NCI-H345 treated with DMSO at 0.1 percent for 48 hours (cell line): Measurements from ENCODE around the gene DBF4B.
"Not testable (repeated sequence)": the region's sequence is repeated elsewhere in the genome, so short reads cannot be mapped to it uniquely, and the experiment has no call there.

Experiments used
- DNase-seq: peaks from one replicate; lab custom pipeline; 2025; ENCODE audit not compliant: unreplicated experiment; lab: John Stamatoyannopoulos, UW

Gene DBF4B

GRCh38 chr17:44733753-44734152, 25.3 kb downstream of the DBF4B start:
- DNase-seq, result no peak

- DNase-seq, result no peak
Observed at GRCh38 chr17:44734272-44734671, 25.8 kb downstream of the DBF4B start.

GRCh38 chr17:44736551-44737240, 28.2 kb downstream of the DBF4B start:
- DNase-seq, result no peak

- no peak for DNase-seq
Observed at GRCh38 chr17:44738214-44738906, 29.9 kb downstream of the DBF4B start.

DNA sequence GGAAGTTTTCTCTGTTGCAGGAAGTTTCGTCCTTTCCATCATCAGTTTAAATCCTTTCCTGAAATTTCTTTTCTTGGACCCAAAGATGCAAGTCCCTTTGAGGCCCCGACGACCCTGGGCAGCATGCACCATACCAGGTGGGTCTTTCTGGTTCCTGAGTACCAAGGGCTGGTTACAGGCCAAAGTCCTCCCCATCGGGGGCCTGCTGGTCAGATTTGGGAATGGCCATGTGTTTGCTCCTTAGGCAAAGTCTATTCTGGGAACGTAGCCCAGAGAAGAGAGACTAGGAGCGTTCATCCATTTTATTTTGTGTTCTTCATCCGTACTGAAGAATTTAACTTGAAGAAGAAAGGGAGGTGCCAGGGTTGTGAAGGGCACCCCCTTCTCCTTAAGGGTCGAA, 32.9 kb downstream of the DBF4B start:
- no peak for DNase-seq

DNA sequence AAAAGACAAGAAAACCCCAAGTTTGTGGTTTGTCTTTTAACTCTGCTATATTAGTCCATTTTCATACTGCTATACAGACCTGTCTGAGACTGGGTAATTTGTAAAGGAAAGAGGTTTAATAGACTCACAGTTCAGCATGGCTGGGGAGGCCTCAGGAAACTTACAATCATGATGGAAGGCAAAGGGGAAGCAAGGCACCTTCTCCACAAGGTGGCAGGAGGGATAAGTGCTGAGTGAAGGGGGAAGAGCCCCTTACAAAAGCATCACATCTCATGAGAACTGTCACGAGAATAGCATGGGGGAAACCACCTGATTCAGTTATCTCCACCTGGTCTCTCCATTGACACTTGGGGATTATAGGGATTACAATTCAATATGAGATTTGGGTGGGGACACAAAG, 36.8 kb downstream of the DBF4B start:
- no peak for DNase-seq

- not testable (repeated sequence) for DNase-seq
Observed at GRCh38 chr17:44745738-44746137, 37.3 kb downstream of the DBF4B start.

DNA sequence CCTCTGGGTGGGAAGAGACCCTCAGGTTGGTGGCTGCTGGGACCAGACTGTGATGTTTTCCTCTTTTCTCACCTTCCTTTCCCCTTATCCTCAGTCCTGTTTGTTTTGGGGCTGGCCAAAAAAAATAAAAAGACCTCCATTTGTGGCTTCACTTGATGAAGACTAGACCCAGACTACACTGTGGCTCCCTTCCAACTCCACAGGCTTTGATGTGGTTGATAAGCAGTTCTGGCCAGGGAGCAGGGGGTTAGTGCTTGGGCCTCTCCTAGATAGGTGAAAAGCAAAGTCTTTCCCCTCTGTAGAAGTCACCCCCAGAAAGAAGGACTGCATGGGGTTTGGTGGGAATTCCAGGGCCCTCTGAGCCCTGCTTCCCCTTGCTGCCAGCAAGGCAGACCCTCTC, 39.1 kb downstream of the DBF4B start:
- DNase-seq, result no peak

GRCh38 chr17:44749076-44749979, 40.9 kb downstream of the DBF4B start:
- no peak for DNase-seq

GRCh38 chr17:44749980-44750318, 41.5 kb downstream of the DBF4B start:
- no peak for DNase-seq

GRCh38 chr17:44751331-44751730, 42.9 kb downstream of the DBF4B start:
- no peak for DNase-seq

GRCh38 chr17:44751806-44752205, 43.3 kb downstream of the DBF4B start:
- no peak for DNase-seq

DNA sequence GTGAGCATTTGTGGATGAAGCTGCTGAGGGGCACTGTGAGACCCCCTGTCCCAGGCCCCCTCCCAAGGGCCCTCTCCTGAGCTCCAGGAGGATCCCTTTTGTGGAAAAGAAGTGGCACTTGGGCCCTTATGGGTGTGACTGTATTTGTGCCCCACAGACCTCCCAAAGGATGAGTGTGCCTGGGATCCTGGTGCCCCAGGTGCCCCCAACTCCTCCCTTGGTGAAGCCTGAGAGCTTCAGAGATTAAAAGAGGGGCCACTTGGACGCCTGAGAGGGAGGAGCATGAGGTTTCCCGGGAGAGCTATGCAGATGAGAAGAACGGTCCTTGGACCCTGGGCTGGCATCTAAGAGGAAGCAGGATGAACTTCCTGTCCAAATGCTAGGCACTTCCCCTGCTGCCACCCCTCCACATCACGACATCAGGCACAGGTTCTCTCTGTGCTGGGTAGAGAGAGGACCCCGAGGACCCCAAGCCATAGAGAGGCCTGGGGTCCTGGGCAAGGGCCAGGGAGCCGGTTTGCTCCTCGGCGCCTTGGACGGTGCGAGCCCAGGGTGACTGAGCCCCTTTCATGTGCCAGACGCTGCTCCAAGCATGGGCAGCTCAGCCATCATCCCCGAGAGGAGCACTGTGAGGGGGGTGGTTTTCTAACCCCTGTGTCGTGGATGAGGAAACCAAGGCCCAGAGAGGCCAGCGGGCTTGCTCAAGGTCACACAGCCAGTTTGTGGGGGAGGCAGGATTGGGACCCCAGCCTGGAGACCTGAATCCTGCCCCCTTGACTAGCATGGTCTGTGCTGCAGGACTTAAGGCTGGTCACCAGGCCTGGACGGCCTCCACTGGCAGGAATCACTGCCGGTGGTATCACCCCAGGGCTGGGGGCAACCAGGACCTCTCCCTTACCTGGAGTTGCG, 44.7 kb downstream of the DBF4B start:
- DNase-seq, result no peak

GRCh38 chr17:44754276-44754675, 45.8 kb downstream of the DBF4B start:
- no peak for DNase-seq

DNA sequence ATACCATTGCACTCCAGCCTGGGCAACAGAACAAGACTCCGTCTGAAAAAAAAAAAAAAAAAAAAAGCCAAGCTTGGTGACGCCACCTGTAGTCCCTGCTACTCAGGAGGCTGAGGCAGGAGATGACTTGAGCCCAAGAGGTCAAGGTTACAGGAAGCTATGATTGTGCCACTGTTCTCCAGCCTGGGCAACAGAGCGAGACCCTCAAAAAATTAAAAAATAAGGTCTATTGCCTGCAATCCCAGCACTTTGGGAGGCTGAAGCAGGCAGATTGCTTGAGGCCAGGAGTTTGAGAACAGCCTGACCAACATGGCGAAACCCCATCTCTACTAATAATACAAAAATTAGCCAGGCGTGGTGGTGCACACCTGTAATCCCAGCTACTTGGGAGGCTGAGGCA, 46.7 kb downstream of the DBF4B start:
- not testable (repeated sequence) for DNase-seq

- no peak for DNase-seq
Observed at GRCh38 chr17:44757045-44757917, 48.8 kb downstream of the DBF4B start.

- no peak for DNase-seq
Observed at GRCh38 chr17:44757918-44758413, 49.5 kb downstream of the DBF4B start.

- no peak for DNase-seq
Observed at GRCh38 chr17:44758414-44759085, 50.1 kb downstream of the DBF4B start, which contains the start of gene ADAM11. Gene ADAM11, plus strand, starts transcription at chr17:44758988. Its CDS starts 212 bp downstream, at chr17:44759200.
